ENCODE measurements around the gene OR1N1.

Gene OR1N1

GRCh38 chr9:122518226-122518625, 8.9 kb downstream of the OR1N1 start:
- H3K36me3 Mint-ChIP-seq = no peaks in the 10 kb centered on the region
- no peaks in the 10 kb centered on the region for H3K9me3 Mint-ChIP-seq (ENCODE audit: low read depth)
- H3K4me3 Mint-ChIP-seq = no peak overlapping the region
- H3K27ac Mint-ChIP-seq = no peak overlapping the region
- peaks cover 8% of the 10 kb centered on the region for H3K27me3 Mint-ChIP-seq
- no peaks in the 10 kb centered on the region for H3K4me1 Mint-ChIP-seq (ENCODE audit: low read depth)

GRCh38 chr9:122510502-122510901, 16.6 kb downstream of the OR1N1 start, which contains the start of gene OR1J2:
OR1J2 (plus strand) TSS chr9:122510802; CDS start chr9:122510802, 0 bp downstream.
- H3K27me3 Mint-ChIP-seq = peaks cover 8% of the 10 kb centered on the region
- H3K9me3 Mint-ChIP-seq (ENCODE audit: low read depth) = no peaks in the 10 kb centered on the region

GRCh38 chr9:122506964-122507363, 20.1 kb downstream of the OR1N1 start:
- Mint-ChIP-seq H3K9me3 (ENCODE audit: low read depth) (no peaks in the 10 kb centered on the region), H3K27me3 (peaks cover 6% of the 10 kb centered on the region), H3K36me3 (no peaks in the 10 kb centered on the region), H3K27ac (no peak overlapping the region), H3K4me1 (ENCODE audit: low read depth) (no peaks in the 10 kb centered on the region), H3K4me3 (no peak overlapping the region)

More at GRCh38 chr9:122510502-122510901, 16.6 kb downstream of the OR1N1 start, which contains the start of gene OR1J2:
- H3K4me3 Mint-ChIP-seq = no peak within 1 kb of the TSS
- H3K27ac Mint-ChIP-seq = no peak within 1 kb of the TSS
- no peaks in the 10 kb centered on the region for H3K4me1 Mint-ChIP-seq (ENCODE audit: low read depth)
- H3K36me3 Mint-ChIP-seq = no peaks in the 10 kb centered on the region

GRCh38 chr9:122498883-122499288, 28.2 kb downstream of the OR1N1 start:
- H3K4me3 Mint-ChIP-seq = no peak overlapping the region
- H3K4me1 Mint-ChIP-seq (ENCODE audit: low read depth) = no peaks in the 10 kb centered on the region
- peaks cover 9% of the 10 kb centered on the region for H3K27me3 Mint-ChIP-seq
- no peaks in the 10 kb centered on the region for H3K36me3 Mint-ChIP-seq
- no peak overlapping the region for H3K27ac Mint-ChIP-seq
- H3K9me3 Mint-ChIP-seq (ENCODE audit: low read depth) = peaks cover 5% of the 10 kb centered on the region

GRCh38 chr9:122479062-122479461, 48.0 kb downstream of the OR1N1 start:
- no peak overlapping the region for H3K27ac Mint-ChIP-seq
- H3K4me3 Mint-ChIP-seq = no peak overlapping the region
- no peaks in the 10 kb centered on the region for H3K36me3 Mint-ChIP-seq
- H3K4me1 Mint-ChIP-seq (ENCODE audit: low read depth) = no peaks in the 10 kb centered on the region
- no peaks in the 10 kb centered on the region for H3K9me3 Mint-ChIP-seq (ENCODE audit: low read depth)
- peaks cover 5% of the 10 kb centered on the region for H3K27me3 Mint-ChIP-seq

GRCh38 chr9:122477826-122478225, 49.3 kb downstream of the OR1N1 start, which contains the start of gene OR1J1:
OR1J1 (minus strand) TSS chr9:122477926; CDS start chr9:122477926, 0 bp downstream.
- Mint-ChIP-seq H3K4me3 (no peak within 1 kb of the TSS), H3K9me3 (ENCODE audit: low read depth) (no peaks in the 10 kb centered on the region), H3K4me1 (ENCODE audit: low read depth) (no peaks in the 10 kb centered on the region), H3K27ac (no peak within 1 kb of the TSS), H3K36me3 (no peaks in the 10 kb centered on the region), H3K27me3 (peaks cover 5% of the 10 kb centered on the region)

GRCh38 chr9:122477346-122477745, 49.7 kb downstream of the OR1N1 start:
- no peaks in the 10 kb centered on the region for H3K4me1 Mint-ChIP-seq (ENCODE audit: low read depth)
- no peaks in the 10 kb centered on the region for H3K36me3 Mint-ChIP-seq
- H3K4me3 Mint-ChIP-seq = no peak overlapping the region
- peaks cover 3% of the 10 kb centered on the region for H3K27me3 Mint-ChIP-seq
- H3K27ac Mint-ChIP-seq = no peak overlapping the region
- no peaks in the 10 kb centered on the region for H3K9me3 Mint-ChIP-seq (ENCODE audit: low read depth)
